T47D (cell line): Measurements from ENCODE around the gene SPOCD1.
A peak's percentile ranks its signal among the peaks of the same experiment; 100 is the strongest.

Experiments
- DNase-seq, 2 experiments: peaks; one replicate each; pipeline versions ENCODE4 v3.0.0 to v3.0.0-alpha.2; 2011 to 2012; ENCODE audit warnings: low read depth in 1 of 2, low spot score in 1 of 2
- JUND ChIP-seq: IDR thresholded peaks from 2 replicates; pipeline ENCODE4 v1.6.1; 2012; ENCODE audit warnings: low read depth
- in situ Hi-C: cut with HindIII; loops from 2 replicates; pipeline ENCODE4 v1.10.0; 2016; ENCODE audit warnings: low sequenced_read_pairs, low pct_unique_long_range_greater_than_20kb

SPOCD1 gene

GRCh38 chr1:31765041-31765467, 50.8 kb downstream of the SPOCD1 start:
- in situ Hi-C loops: no loop called here
- TF ChIP-seq JUND: no peak
- peak in 1 of 2 experiments; percentile 40 for DNase-seq

- in situ Hi-C loops: no loop called here
- peak in 1 of 2 experiments; percentile 36 for DNase-seq
These were observed 51.3 kb downstream of the SPOCD1 start, which contains the start of gene ADGRB2 for GRCh38 chr1:31764312-31765040. ADGRB2 (minus strand) TSS chr1:31764340; CDS start chr1:31757221, 7,119 bp downstream.

GRCh38 chr1:31763671-31764311, 52.0 kb downstream of the SPOCD1 start:
- TF ChIP-seq JUND: no peak
- in situ Hi-C loops: no loop called here
- DNase-seq: no peak

More at GRCh38 chr1:31764312-31765040, 51.3 kb downstream of the SPOCD1 start, which contains the start of gene ADGRB2:
- no peak for TF ChIP-seq JUND

GRCh38 chr1:31762726-31763670, 52.8 kb downstream of the SPOCD1 start:
- no peak for TF ChIP-seq JUND
- in situ Hi-C loops: no loop called here
- peak; percentile 71 to 84 for DNase-seq

DNA sequence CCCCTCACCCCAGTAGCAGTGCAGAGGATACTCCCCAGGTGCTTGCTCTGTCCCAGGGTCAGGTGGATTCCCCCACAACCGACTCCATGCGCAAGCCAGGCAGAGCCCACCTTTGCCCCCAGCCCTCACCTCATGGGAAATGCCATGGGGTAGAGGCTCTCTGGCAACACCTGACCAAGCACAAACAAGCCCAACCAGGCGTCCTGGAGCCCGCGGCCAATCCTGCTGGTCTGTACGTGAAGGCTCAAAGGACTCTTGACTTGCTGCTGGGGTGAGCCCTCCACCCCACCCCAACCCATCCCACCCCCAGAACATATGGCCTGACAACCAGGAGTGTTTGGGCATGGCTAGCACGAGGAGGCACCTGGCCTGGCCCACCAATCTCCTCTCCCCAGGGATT, 53.5 kb downstream of the SPOCD1 start:
- no peak for DNase-seq
- TF ChIP-seq JUND: no peak
- in situ Hi-C loops: no loop called here

- TF ChIP-seq JUND: no peak
- no peak for DNase-seq
- in situ Hi-C loops: no loop called here
These were observed 53.9 kb downstream of the SPOCD1 start for GRCh38 chr1:31761883-31762282.

DNA sequence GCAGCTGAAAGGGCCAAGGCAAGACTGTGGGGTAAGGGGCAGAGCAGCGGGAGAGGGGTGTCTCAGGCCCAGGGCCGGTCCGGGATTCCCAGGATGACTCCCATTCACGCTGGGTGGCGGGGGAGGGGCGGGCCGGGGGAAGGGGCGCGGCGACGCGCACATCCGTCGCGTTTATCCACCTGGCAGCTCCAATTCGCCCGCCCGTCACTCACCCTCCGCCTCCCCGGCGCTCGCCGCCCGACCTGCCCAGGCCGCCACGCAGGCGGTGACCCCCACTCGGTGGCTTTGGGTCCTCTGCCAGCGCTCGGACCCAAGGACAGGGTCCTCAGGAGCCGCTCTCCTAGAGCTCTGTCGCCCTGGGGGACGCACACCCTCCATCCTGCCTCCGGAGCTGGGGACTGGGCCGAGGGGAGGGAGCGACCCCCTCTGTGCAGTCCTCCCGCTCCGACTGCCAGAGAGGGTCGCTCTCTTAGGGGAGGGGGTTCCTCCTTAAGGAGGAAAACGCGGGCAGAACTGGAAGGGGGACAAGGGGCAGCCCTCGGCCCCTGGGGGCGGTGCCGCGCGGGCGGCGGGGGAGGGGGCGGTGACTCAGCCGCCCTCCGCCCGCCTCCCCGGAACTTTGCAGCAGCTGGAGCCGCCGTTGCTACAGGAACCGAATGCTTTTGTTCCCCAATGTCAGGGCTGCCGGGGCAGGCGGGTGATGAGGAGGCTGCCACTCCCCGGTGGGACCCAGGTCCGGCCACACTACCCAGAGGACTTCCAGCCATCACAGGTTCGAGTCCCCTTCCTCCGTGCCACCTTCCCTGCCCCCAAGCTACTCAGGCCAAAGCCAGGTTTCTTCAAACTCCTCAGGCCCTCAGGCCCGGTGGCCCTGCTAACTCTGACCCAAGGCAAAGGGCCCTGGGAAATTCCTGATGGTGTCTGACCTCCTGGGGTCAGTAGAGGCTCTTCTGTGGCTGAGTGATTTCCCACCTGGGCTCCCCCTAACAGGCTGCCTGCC, 55.1 kb downstream of the SPOCD1 start:
- TF ChIP-seq JUND: no peak

GRCh38 chr1:31759298-31760023, 56.4 kb downstream of the SPOCD1 start:
- in situ Hi-C loops: no loop called here
- no peak for TF ChIP-seq JUND
- no peak for DNase-seq

More for the DNA sequence above, 55.1 kb downstream of the SPOCD1 start:
- DNase-seq: no peak
- in situ Hi-C loops: no loop called here

DNA sequence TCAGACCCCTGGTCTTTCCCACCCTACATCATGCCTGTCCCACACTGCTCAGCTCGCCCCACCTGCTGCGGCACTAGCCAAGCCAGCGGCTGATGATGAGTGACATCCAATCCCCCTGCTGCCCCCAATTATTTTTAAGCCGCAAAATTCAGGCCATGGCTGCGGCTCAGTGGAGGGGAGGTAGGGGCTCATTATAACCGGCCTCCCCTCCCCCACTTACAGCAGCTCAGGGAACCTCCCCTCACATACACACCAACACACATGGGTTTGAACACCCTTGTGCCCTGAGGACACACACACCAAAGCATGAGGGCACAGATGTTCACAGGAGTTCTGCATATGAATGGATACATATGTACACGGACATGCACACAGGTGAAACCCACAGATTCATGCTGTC, 57.0 kb downstream of the SPOCD1 start:
- DNase-seq: no peak
- TF ChIP-seq JUND: no peak
- in situ Hi-C loops: no loop called here

DNA sequence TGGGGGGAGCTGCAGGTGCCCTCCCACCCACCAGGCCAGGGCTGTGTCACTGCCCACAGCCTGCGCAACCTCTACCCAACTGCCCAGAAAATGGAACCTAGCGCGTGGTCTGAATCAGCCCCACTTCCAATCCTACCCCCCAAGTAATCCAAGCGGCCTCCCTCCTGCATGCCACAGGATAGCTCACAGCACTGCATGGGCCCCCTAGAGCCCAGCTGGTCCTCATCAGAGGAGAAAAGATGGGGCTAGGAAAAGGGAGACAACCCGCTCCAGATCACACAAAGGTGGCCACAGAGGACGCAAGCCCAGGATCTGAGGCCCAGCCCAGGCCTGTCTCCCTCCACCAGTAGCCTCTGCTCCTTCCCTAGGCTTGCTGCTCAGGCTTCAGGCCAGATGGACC, 57.8 kb downstream of the SPOCD1 start:
- DNase-seq: no peak
- in situ Hi-C loops: no loop called here
- TF ChIP-seq JUND: no peak

DNA sequence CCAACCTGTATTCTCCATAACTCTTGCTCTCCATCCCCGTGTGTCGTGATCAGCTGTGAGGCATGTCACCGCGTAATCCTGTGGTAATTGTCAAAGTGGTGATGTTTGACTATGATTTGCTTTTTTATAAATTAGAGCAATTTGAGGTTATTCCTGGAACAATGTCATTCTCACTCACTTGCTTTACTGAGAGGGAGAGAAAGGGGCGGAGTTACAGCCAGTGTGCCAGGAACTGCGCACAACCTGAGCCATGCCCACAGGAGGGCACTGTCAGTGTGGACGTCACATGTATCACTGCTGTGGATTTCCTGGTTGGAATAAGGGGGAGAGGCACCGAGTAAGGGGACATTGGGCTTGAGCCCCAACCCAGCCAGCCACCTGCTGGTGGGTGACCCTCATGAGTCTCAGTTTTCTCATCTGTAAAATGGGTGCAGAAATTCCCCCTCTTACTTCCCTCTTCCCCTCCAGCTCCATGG, 58.6 kb downstream of the SPOCD1 start:
- DNase-seq: no peak
- TF ChIP-seq JUND: no peak
- in situ Hi-C loops: no loop called here
